GM21367 (cell line): Measurements from ENCODE around the gene NKX6-2.

Experiments
- ATAC-seq: cut with Tn5 transposase; IDR thresholded peaks from one replicate; pipeline ENCODE4 v1.9.1; 2021; ENCODE audit not compliant: unreplicated experiment

Gene NKX6-2

GRCh38 chr10:132813001-132813401 is 27.1 kb upstream of the NKX6-2 start:
- no peak for ATAC-seq

- ATAC-seq: no peak
Observed at GRCh38 chr10:132812520-132812919, 26.6 kb upstream of the NKX6-2 start.

- ATAC-seq: no peak
Observed at GRCh38 chr10:132811891-132812481, 26.0 kb upstream of the NKX6-2 start.

GRCh38 chr10:132810807-132811700 is 25.1 kb upstream of the NKX6-2 start:
- ATAC-seq: no peak

- ATAC-seq: no peak
Observed at GRCh38 chr10:132810141-132810806, 24.3 kb upstream of the NKX6-2 start.

GRCh38 chr10:132809232-132810140 is 23.5 kb upstream of the NKX6-2 start:
- ATAC-seq: no peak

- no peak for ATAC-seq
Observed at GRCh38 chr10:132808383-132809231, 22.7 kb upstream of the NKX6-2 start.

- no peak for ATAC-seq
Observed at GRCh38 chr10:132807621-132808049, 21.7 kb upstream of the NKX6-2 start.

GRCh38 chr10:132806561-132807003 is 20.6 kb upstream of the NKX6-2 start:
- no peak for ATAC-seq

- ATAC-seq: no peak
Observed at GRCh38 chr10:132806110-132806509, 20.2 kb upstream of the NKX6-2 start.

GRCh38 chr10:132805599-132805998 is 19.7 kb upstream of the NKX6-2 start:
- ATAC-seq: no peak

GRCh38 chr10:132804785-132805426 is 19.0 kb upstream of the NKX6-2 start:
- no peak for ATAC-seq

GRCh38 chr10:132804287-132804686 is 18.3 kb upstream of the NKX6-2 start:
- no peak for ATAC-seq

GRCh38 chr10:132803416-132804210 is 17.7 kb upstream of the NKX6-2 start:
- ATAC-seq: no peak

GRCh38 chr10:132802694-132803320 is 16.9 kb upstream of the NKX6-2 start:
- ATAC-seq: no peak

- ATAC-seq: no peak
Observed at GRCh38 chr10:132802048-132802447, 16.1 kb upstream of the NKX6-2 start.

GRCh38 chr10:132799865-132800264 is 13.9 kb upstream of the NKX6-2 start:
- no peak for ATAC-seq

- no peak for ATAC-seq
Observed at GRCh38 chr10:132798876-132799275, 12.9 kb upstream of the NKX6-2 start.
